ENCODE results near the gene SLC35E1. TPM values are rescaled to one million over a fixed set of nuclear protein-coding genes. Genes with fewer than 3 reads are reported as not detected.

SLC35E1 gene
- total RNA-seq, 2 donors from 2014 or later, result 26.6 to 30.6 TPM

DNA sequence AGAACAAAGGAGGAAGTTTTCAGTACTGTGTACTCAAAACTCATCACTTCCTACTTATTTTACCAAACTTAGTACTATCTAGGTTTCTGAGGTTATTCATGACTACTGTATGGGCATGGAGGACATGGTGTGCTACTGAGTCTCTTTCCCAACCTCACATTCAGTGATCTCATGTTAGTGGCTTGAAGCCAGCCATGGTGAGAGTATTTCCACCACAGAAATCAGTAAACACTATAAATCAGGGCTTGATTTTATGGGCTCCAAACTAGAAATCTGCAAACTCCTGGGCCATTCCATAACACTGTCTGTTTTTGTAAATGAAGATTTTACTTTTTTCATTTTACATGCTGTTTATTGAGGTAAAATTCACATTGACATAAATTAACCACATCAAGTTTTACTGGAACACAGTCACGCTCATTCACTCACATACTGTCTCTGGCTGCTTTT, 36.1 kb upstream of the SLC35E1 start:
- Mint-ChIP-seq H3K4me3 (no peak overlapping the region), H3K27ac (peak overlapping the region; percentile 48), H3K9me3 (no peaks in the 10 kb centered on the region), H3K4me1 (peaks cover 7% of the 10 kb centered on the region), H3K27me3 (ENCODE audit: insufficient read depth) (no peaks in the 10 kb centered on the region), H3K36me3 (ENCODE audit: low read depth) (no peaks in the 10 kb centered on the region)
- H3K9ac ChIP-seq (ENCODE audit: extremely low read depth, low read length, poor library complexity, severe bottlenecking), result no peak overlapping the region
- H3K4me1 ChIP-seq (ENCODE audit: control insufficient read depth, insufficient read depth, low read length), result no peaks in the 10 kb centered on the region
- H3K27ac ChIP-seq (ENCODE audit: low read depth, low read length), result no peak overlapping the region
- H3K9me3 ChIP-seq (ENCODE audit: control insufficient read depth, low read length), result no peaks in the 10 kb centered on the region
- H3K27me3 ChIP-seq (ENCODE audit: control insufficient read depth, insufficient read depth, low read length, poor library complexity, severe bottlenecking), result no peaks in the 10 kb centered on the region
- H3K4me3 ChIP-seq (ENCODE audit: low read length), result no peak overlapping the region
- H3K36me3 ChIP-seq (ENCODE audit: control insufficient read depth, insufficient read depth, low read length), result peaks cover 5% of the 10 kb centered on the region
- WGBS, 2 experiments (ENCODE audit: insufficient coverage in 1 of 2, insufficient read length in 1 of 2), result 92 to 100% methylated on average over 1 of the region's 1 CpG
- TF ChIP-seq, protein P1, sequence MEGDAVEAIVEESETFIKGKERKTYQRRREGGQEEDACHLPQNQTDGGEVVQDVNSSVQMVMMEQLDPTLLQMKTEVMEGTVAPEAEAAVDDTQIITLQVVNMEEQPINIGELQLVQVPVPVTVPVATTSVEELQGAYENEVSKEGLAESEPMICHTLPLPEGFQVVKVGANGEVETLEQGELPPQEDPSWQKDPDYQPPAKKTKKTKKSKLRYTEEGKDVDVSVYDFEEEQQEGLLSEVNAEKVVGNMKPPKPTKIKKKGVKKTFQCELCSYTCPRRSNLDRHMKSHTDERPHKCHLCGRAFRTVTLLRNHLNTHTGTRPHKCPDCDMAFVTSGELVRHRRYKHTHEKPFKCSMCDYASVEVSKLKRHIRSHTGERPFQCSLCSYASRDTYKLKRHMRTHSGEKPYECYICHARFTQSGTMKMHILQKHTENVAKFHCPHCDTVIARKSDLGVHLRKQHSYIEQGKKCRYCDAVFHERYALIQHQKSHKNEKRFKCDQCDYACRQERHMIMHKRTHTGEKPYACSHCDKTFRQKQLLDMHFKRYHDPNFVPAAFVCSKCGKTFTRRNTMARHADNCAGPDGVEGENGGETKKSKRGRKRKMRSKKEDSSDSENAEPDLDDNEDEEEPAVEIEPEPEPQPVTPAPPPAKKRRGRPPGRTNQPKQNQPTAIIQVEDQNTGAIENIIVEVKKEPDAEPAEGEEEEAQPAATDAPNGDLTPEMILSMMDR (conservative IDR thresholded peaks at IDR 0.05), result no peak
- no peak for DNase-seq

DNA sequence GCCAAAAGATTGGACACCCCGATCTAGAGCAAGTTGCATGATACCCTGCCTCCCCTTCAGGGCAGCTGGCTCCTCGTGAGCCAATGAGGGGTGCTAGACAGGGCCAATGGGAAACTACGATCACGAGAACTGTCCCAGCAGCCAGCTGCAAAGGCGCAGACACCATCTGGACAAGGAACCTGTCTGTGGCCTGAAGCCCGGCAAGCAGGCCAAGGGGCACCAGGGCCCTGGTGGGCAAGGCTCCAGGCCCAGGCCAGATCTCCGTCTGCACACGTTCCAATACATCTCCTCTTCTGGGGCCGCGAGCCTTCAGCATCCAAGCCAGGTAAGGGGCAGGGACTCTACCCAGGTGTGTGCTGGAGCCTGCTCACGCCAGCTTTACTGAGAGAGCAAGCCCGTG, 35.6 kb upstream of the SLC35E1 start:
- Mint-ChIP-seq H3K9me3 (no peaks in the 10 kb centered on the region), H3K36me3 (ENCODE audit: low read depth) (no peaks in the 10 kb centered on the region), H3K4me1 (peaks cover 7% of the 10 kb centered on the region), H3K27me3 (ENCODE audit: insufficient read depth) (no peaks in the 10 kb centered on the region), H3K27ac (peak overlapping the region; percentile 63), H3K4me3 (no peak overlapping the region)
- TF ChIP-seq, protein P1 (conservative IDR thresholded peaks at IDR 0.05), result no peak
- DNase-seq, result no peak
- H3K27me3 ChIP-seq (ENCODE audit: control insufficient read depth, insufficient read depth, low read length, poor library complexity, severe bottlenecking), result no peaks in the 10 kb centered on the region
- no peak overlapping the region for H3K27ac ChIP-seq (ENCODE audit: low read depth, low read length)
- H3K9me3 ChIP-seq (ENCODE audit: control insufficient read depth, low read length), result no peaks in the 10 kb centered on the region
- peaks cover 5% of the 10 kb centered on the region for H3K36me3 ChIP-seq (ENCODE audit: control insufficient read depth, insufficient read depth, low read length)
- WGBS, 2 experiments (ENCODE audit: insufficient coverage in 1 of 2, insufficient read length in 1 of 2), result 92 to 95% methylated on average over 7 to 12 of the region's 12 CpGs
- H3K9ac ChIP-seq (ENCODE audit: extremely low read depth, low read length, poor library complexity, severe bottlenecking), result no peak overlapping the region
- no peak overlapping the region for H3K4me3 ChIP-seq (ENCODE audit: low read length)
- H3K4me1 ChIP-seq (ENCODE audit: control insufficient read depth, insufficient read depth, low read length), result no peaks in the 10 kb centered on the region

DNA sequence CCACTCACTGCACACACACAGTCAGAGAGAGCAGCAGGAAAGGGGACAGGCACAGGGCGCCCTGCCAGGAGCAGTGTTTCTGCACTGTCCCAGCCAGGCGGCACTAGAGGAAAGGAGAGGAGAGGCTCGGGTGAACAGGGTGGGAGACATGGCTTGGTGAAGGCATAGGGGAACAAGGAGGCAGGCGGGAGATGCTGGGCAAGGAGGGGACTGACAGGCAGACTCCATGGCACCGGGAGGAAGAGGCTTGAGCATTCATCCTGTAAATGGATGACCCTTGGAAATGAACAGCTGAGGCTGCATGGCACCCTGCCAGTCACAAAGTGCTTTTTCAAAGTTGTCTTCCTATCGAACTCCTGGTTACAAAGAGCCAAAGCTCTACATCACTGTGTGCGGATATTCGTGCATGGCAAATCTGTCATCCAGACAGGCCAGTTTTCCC, 33.4 kb upstream of the SLC35E1 start:
- peaks cover 5% of the 10 kb centered on the region for H3K36me3 ChIP-seq (ENCODE audit: control insufficient read depth, insufficient read depth, low read length)
- H3K27ac ChIP-seq (ENCODE audit: low read depth, low read length), result no peak overlapping the region
- H3K9me3 Mint-ChIP-seq, result no peaks in the 10 kb centered on the region
- no peak for DNase-seq
- no peaks in the 10 kb centered on the region for H3K27me3 ChIP-seq (ENCODE audit: control insufficient read depth, insufficient read depth, low read length, poor library complexity, severe bottlenecking)
- TF ChIP-seq, protein P1 (conservative IDR thresholded peaks at IDR 0.05), result no peak
- no peaks in the 10 kb centered on the region for H3K4me1 Mint-ChIP-seq
- H3K27me3 Mint-ChIP-seq (ENCODE audit: insufficient read depth), result no peaks in the 10 kb centered on the region
- H3K4me1 ChIP-seq (ENCODE audit: control insufficient read depth, insufficient read depth, low read length), result no peaks in the 10 kb centered on the region
- H3K4me3 Mint-ChIP-seq, result no peak overlapping the region
- H3K9me3 ChIP-seq (ENCODE audit: control insufficient read depth, low read length), result no peaks in the 10 kb centered on the region
- H3K4me3 ChIP-seq (ENCODE audit: low read length), result no peak overlapping the region
- WGBS, 2 experiments (ENCODE audit: insufficient coverage in 1 of 2, insufficient read length in 1 of 2), result 90 to 94% methylated on average over 6 to 8 of the region's 8 CpGs
- no peak overlapping the region for H3K9ac ChIP-seq (ENCODE audit: extremely low read depth, low read length, poor library complexity, severe bottlenecking)
- peak overlapping the region; percentile 44 for H3K27ac Mint-ChIP-seq
- no peaks in the 10 kb centered on the region for H3K36me3 Mint-ChIP-seq (ENCODE audit: low read depth)
